Fibroblast of villous mesenchyme (primary cell): ENCODE results near the gene WDR90. TPM values are rescaled to one million over a fixed set of nuclear protein-coding genes. Genes with fewer than 3 reads are reported as not detected.
A peak's percentile ranks its signal among the peaks of the same experiment; 100 is the strongest.

ENCODE experiments used
- DNase-seq: peaks from one replicate; pipeline ENCODE4 v3.0.0-alpha.2; 2010; ENCODE audit warnings: low read depth
- H3K4me3 ChIP-seq: 2 replicates; pipeline ENCODE4 v1.5.1; 2011; ENCODE audit warnings: low read depth, mild to moderate bottlenecking, low read length
- CTCF ChIP-seq: IDR thresholded peaks from 2 replicates; pipeline ENCODE4 v1.5.1; 2012; ENCODE audit warnings: low read depth, mild to moderate bottlenecking, low read length; ENCODE audit not compliant: insufficient read depth
- total RNA-seq: library from RNA; depleted of rRNA; stranded (reverse); fragments of >200 nt; gene quantifications from 2 replicates; pipeline ENCODE4 v1.2.3, GENCODE V29; 2012

The WDR90 gene
- total RNA-seq, 1 donor: 12.5 TPM

- no peak for DNase-seq
- no peak for TF ChIP-seq CTCF
- no peak overlapping the region for H3K4me3 ChIP-seq
These were observed 28.3 kb upstream of the WDR90 start for GRCh38 chr16:620700-621525.

GRCh38 chr16:621526-622105, 27.5 kb upstream of the WDR90 start:
- DNase-seq: no peak
- no peak for TF ChIP-seq CTCF
- H3K4me3 ChIP-seq: peak overlapping the region; percentile 4

- no peak for DNase-seq
- no peak for TF ChIP-seq CTCF
- no peak overlapping the region for H3K4me3 ChIP-seq
These were observed 26.3 kb upstream of the WDR90 start for GRCh38 chr16:622920-623280.

- no peak for TF ChIP-seq CTCF
- H3K4me3 ChIP-seq: no peak overlapping the region
- DNase-seq: no peak
These were observed 24.6 kb upstream of the WDR90 start for GRCh38 chr16:624526-625070.

- DNase-seq: no peak
- no peak for TF ChIP-seq CTCF
- no peak overlapping the region for H3K4me3 ChIP-seq
These were observed 23.8 kb upstream of the WDR90 start for GRCh38 chr16:625117-625976.

GRCh38 chr16:625977-626765, 23.0 kb upstream of the WDR90 start:
- no peak for TF ChIP-seq CTCF
- no peak overlapping the region for H3K4me3 ChIP-seq
- no peak for DNase-seq
